Posterior vena cava (tissue), 2 donors: ENCODE results near the gene HOXC5. TPM values are rescaled to one million over a fixed set of nuclear protein-coding genes. Genes with fewer than 3 reads are reported as not detected.

Experiments
- DNase-seq: peaks from one replicate; pipeline ENCODE4 v3.0.0-alpha.2; 2020; ENCODE audit warnings: low spot score
- intact Hi-C, 2 donors: fragments of 100-400 bp; cut with DNase I; formaldehyde crosslinking; loops; one replicate each; pipeline versions ENCODE4 v1.14.1 to v1.14.2; 2022 to 2023
- total RNA-seq, 2 donors: library from RNA; stranded (reverse); fragmentation: NEBNext Ultra II Directional; extraction: Animal tissue kit (Norgen Biotek cat#: 25700); gene quantifications; one replicate each; pipeline ENCODE4 v1.2.1, GENCODE V29; 2021
- donor health status: DM: yes; HTN: yes; CAD: no.
- donor health status: DM: yes; HTN: yes; CAD: no.

The HOXC5 gene
- total RNA-seq, 2 donors from 2014 or later = 2.9 to 5.6 TPM

GRCh38 chr12:54015018-54015931, 17.6 kb upstream of the HOXC5 start:
- DNase-seq = no peak
- intact Hi-C loops = no loop called here

- intact Hi-C loops = no loop called here
- DNase-seq = no peak
These were observed 16.8 kb upstream of the HOXC5 start for GRCh38 chr12:54016051-54016450.

GRCh38 chr12:54016478-54016964, 16.3 kb upstream of the HOXC5 start:
- no peak for DNase-seq
- intact Hi-C loops = no loop called here

GRCh38 chr12:54017027-54017788, 15.6 kb upstream of the HOXC5 start:
- DNase-seq = no peak
- intact Hi-C loops = no loop called here

- intact Hi-C loops = no loop called here
- peak; percentile 98 for DNase-seq
These were observed 14.9 kb upstream of the HOXC5 start for GRCh38 chr12:54017878-54018467.

GRCh38 chr12:54018468-54018984, 14.3 kb upstream of the HOXC5 start:
- intact Hi-C loops = no loop called here
- DNase-seq = no peak

GRCh38 chr12:54019091-54019811, 13.6 kb upstream of the HOXC5 start:
- DNase-seq = no peak
- intact Hi-C loops = no loop called here

GRCh38 chr12:54019924-54020590, 12.8 kb upstream of the HOXC5 start:
- intact Hi-C loops = no loop called here
- DNase-seq = no peak

- no peak for DNase-seq
- intact Hi-C loops = no loop called here
These were observed 12.1 kb upstream of the HOXC5 start for GRCh38 chr12:54020591-54021405.

GRCh38 chr12:54021432-54022013, 11.3 kb upstream of the HOXC5 start:
- intact Hi-C loops = no loop called here
- DNase-seq = no peak

- intact Hi-C loops = no loop called here
- DNase-seq = no peak
These were observed 9.6 kb upstream of the HOXC5 start for GRCh38 chr12:54022960-54023884.

- intact Hi-C loops = no loop called here
- DNase-seq = peak; percentile 77
These were observed 8.7 kb upstream of the HOXC5 start for GRCh38 chr12:54024127-54024526.

- intact Hi-C loops = loop anchor here in 1 of 2 donors (5.0 kb wide), 1 partner anchor 32 kb away; no protein-coding TSS in a partner anchor
- peak; percentile 52 for DNase-seq
These were observed 8.1 kb upstream of the HOXC5 start for GRCh38 chr12:54024581-54025305.

GRCh38 chr12:54025499-54026405, 7.1 kb upstream of the HOXC5 start:
- intact Hi-C loops = loop anchor here (2.0 to 5.0 kb wide), 2 partner anchors 19 to 33 kb away; no protein-coding TSS in a partner anchor
- DNase-seq = peak; percentile 45
